GM12891 (cell line): Measurements from ENCODE around the gene RNF145.
A peak's percentile ranks its signal among the peaks of the same experiment; 100 is the strongest.

ENCODE experiments used
- DNase-seq: peaks from one replicate; pipeline ENCODE4 v3.0.0; 2011; ENCODE audit warnings: low spot score; ENCODE audit not compliant: insufficient read length
- FAIRE-seq: peaks from 2 replicates; lab custom pipeline; 2011; peaks lifted over from hg19 to GRCh38; lab: Jason Lieb, UNC
- PAX5 ChIP-seq: IDR thresholded peaks from 2 replicates; pipeline ENCODE4 v1.6.1; 2011; ENCODE audit warnings: low read length, moderate library complexity, mild to moderate bottlenecking; ENCODE audit not compliant: insufficient read depth, severe bottlenecking
- POLR2A ChIP-seq: IDR thresholded peaks from 2 replicates; pipeline ENCODE4 v1.6.1; 2011; ENCODE audit warnings: low read depth, low read length, control low read depth
- POLR2AphosphoS5 ChIP-seq: IDR thresholded peaks from 2 replicates; pipeline ENCODE4 v1.6.1; 2011; ENCODE audit warnings: low read depth, low read length, control low read depth
- POU2F2 ChIP-seq: IDR thresholded peaks from 2 replicates; pipeline ENCODE4 v1.6.1; 2011; ENCODE audit warnings: low read depth, mild to moderate bottlenecking, control low read depth, low read length, moderate library complexity
- SPI1 ChIP-seq: IDR thresholded peaks from 2 replicates; pipeline ENCODE4 v1.6.1; 2011; ENCODE audit warnings: low read depth, low read length, control low read depth
- TAF1 ChIP-seq: IDR thresholded peaks from 2 replicates; pipeline ENCODE4 v1.6.1; 2011; ENCODE audit warnings: low read depth, low read length, control low read depth

Gene RNF145

GRCh38 chr5:159183247-159183646 is 26.1 kb downstream of the RNF145 start:
- TF ChIP-seq PAX5, result no peak
- no peak for TF ChIP-seq POLR2A
- no peak for TF ChIP-seq POLR2AphosphoS5
- no peak for TF ChIP-seq SPI1
- no peak for TF ChIP-seq POU2F2
- TF ChIP-seq TAF1, result no peak
- no peak for DNase-seq
- FAIRE-seq, result peak; percentile 48

GRCh38 chr5:159182691-159183090 is 26.7 kb downstream of the RNF145 start:
- FAIRE-seq, result no peak
- no peak for DNase-seq
- TF ChIP-seq POU2F2, result no peak
- TF ChIP-seq POLR2A, result no peak

GRCh38 chr5:159181651-159182050 is 27.7 kb downstream of the RNF145 start:
- no peak for FAIRE-seq
- no peak for DNase-seq
- TF ChIP-seq POU2F2, result no peak
- no peak for TF ChIP-seq TAF1
- no peak for TF ChIP-seq POLR2A
- no peak for TF ChIP-seq SPI1
- TF ChIP-seq PAX5, result no peak
- TF ChIP-seq POLR2AphosphoS5, result no peak

- FAIRE-seq (peak; percentile 74), DNase-seq (no peak)
- TF ChIP-seq PAX5, result no peak
- no peak for TF ChIP-seq POLR2A
- no peak for TF ChIP-seq POU2F2
- TF ChIP-seq TAF1, result no peak
- no peak for TF ChIP-seq POLR2AphosphoS5
- no peak for TF ChIP-seq SPI1
These were observed 28.2 kb downstream of the RNF145 start for GRCh38 chr5:159181152-159181551.

GRCh38 chr5:159179529-159180305 is 29.6 kb downstream of the RNF145 start:
- DNase-seq (no peak), FAIRE-seq (no peak)
- TF ChIP-seq SPI1 (no peak), TAF1 (no peak), POLR2AphosphoS5 (no peak), POLR2A (no peak), POU2F2 (no peak), PAX5 (no peak)

GRCh38 chr5:159178978-159179377 is 30.4 kb downstream of the RNF145 start:
- no peak for TF ChIP-seq SPI1
- TF ChIP-seq POLR2A, result no peak
- TF ChIP-seq PAX5, result no peak
- TF ChIP-seq TAF1, result no peak; the same call in 1 of the 2 replicates
- TF ChIP-seq POU2F2, result no peak
- no peak for TF ChIP-seq POLR2AphosphoS5
- DNase-seq (no peak), FAIRE-seq (no peak)

- TF ChIP-seq POU2F2 (no peak), PAX5 (no peak), POLR2AphosphoS5 (no peak), TAF1 (no peak), SPI1 (no peak), POLR2A (no peak)
- FAIRE-seq (no peak), DNase-seq (no peak)
These were observed 33.8 kb downstream of the RNF145 start for GRCh38 chr5:159175547-159175946.

- TF ChIP-seq TAF1 (no peak), POLR2A (no peak), SPI1 (no peak), POU2F2 (no peak), PAX5 (no peak), POLR2AphosphoS5 (no peak)
- DNase-seq, result no peak
- FAIRE-seq, result no peak
These were observed 34.7 kb downstream of the RNF145 start for GRCh38 chr5:159174511-159175168.

GRCh38 chr5:159171274-159171673 is 38.1 kb downstream of the RNF145 start:
- no peak for DNase-seq
- TF ChIP-seq POU2F2, result no peak
- TF ChIP-seq SPI1, result peak; percentile 21; the same call in 1 of the 2 replicates
- TF ChIP-seq TAF1, result no peak
- TF ChIP-seq PAX5, result no peak
- no peak for TF ChIP-seq POLR2AphosphoS5
- FAIRE-seq, result no peak

- TF ChIP-seq POLR2AphosphoS5 (no peak), POU2F2 (no peak), TAF1 (no peak), PAX5 (no peak), SPI1 (no peak), POLR2A (no peak)
- DNase-seq (no peak), FAIRE-seq (no peak)
These were observed 39.3 kb downstream of the RNF145 start for GRCh38 chr5:159170021-159170420.
